Right atrium auricular region (tissue), 2 donors: ENCODE data around the gene TACO1. TPM values are rescaled to one million over a fixed set of nuclear protein-coding genes. Genes with fewer than 3 reads are reported as not detected.

Source experiments
- DNase-seq: peaks from one replicate; pipeline ENCODE4 v3.0.0-alpha.2; 2019; ENCODE audit warnings: low spot score
- H3K27ac ChIP-seq, 2 donors: fragments of 200-600 bp; sonication (generic); 1 replicate in 1 of 2; 2 replicates in 1 of 2; pipeline ENCODE4 v1.5.1; 2016 to 2019
- H3K27me3 ChIP-seq, 2 donors: fragments of 200-600 bp; sonication (generic); one replicate each; pipeline versions ENCODE4 v1.5.1 to v1.6.0; 2017 to 2019
- H3K36me3 ChIP-seq: fragments of 200-600 bp; sonication (generic); one replicate; pipeline ENCODE4 v1.5.1; 2016
- H3K4me1 ChIP-seq, 2 donors: fragments of 200-600 bp; sonication (generic); one replicate each; pipeline versions ENCODE4 v1.5.1 to v1.6.0; 2017 to 2019
- H3K4me3 ChIP-seq, 2 donors: fragments of 200-600 bp; sonication (generic); 1 replicate in 1 of 2; 2 replicates in 1 of 2; pipeline ENCODE4 v1.5.1; 2017 to 2019; ENCODE audit warnings: mild to moderate bottlenecking in 1 of 2, moderate library complexity in 1 of 2
- H3K9me3 ChIP-seq, 2 donors: fragments of 200-600 bp; sonication (generic); one replicate each; pipeline ENCODE4 v1.5.1; 2019
- CTCF ChIP-seq, 2 donors: fragments of 200-600 bp; sonication (generic); IDR thresholded peaks; one replicate each; pipeline ENCODE4 v1.5.1; 2019; ENCODE audit warnings: antibody characterized with exemption in 2 of 2
- total RNA-seq, 2 donors: library from RNA; depleted of rRNA; stranded (reverse); fragments of >200 nt; gene quantifications; one replicate each; pipeline ENCODE4 v1.1.0, GENCODE V29; 2016

Gene TACO1
- total RNA-seq, 2 donors from 2014 or later, result 18.2 to 27.7 TPM

GRCh38 chr17:63589646-63590045 is 11.0 kb upstream of the TACO1 start:
- Histone ChIP-seq H3K27ac (no peak overlapping the region), H3K4me3 (no peak overlapping the region), H3K36me3 (peaks cover 66% of the 10 kb centered on the region), H3K9me3 (no peaks in the 10 kb centered on the region), H3K27me3 (no peaks in the 10 kb centered on the region), H3K4me1 (no peaks in the 10 kb centered on the region)
- DNase-seq, result no peak
- TF ChIP-seq CTCF (IDR thresholded peaks at IDR 0.05), result no peak

GRCh38 chr17:63592797-63593196 is 7.9 kb upstream of the TACO1 start:
- Histone ChIP-seq H3K4me1 (no peaks in the 10 kb centered on the region), H3K27me3 (no peaks in the 10 kb centered on the region), H3K27ac (no peak overlapping the region), H3K9me3 (no peaks in the 10 kb centered on the region), H3K4me3 (no peak overlapping the region), H3K36me3 (peaks cover 39% of the 10 kb centered on the region)
- DNase-seq, result no peak
- no peak for TF ChIP-seq CTCF (IDR thresholded peaks at IDR 0.05)

- Histone ChIP-seq H3K27me3 (no peaks in the 10 kb centered on the region), H3K4me3 (no peak overlapping the region), H3K9me3 (no peaks in the 10 kb centered on the region), H3K27ac (no peak overlapping the region), H3K4me1 (peaks cover 0 to 3% of the 10 kb centered on the region in 2 donors), H3K36me3 (peaks cover 20% of the 10 kb centered on the region)
- no peak for DNase-seq
- TF ChIP-seq CTCF (IDR thresholded peaks at IDR 0.05), result no peak
Measured at GRCh38 chr17:63595132-63595531, 5.6 kb upstream of the TACO1 start.

- no peaks in the 10 kb centered on the region for H3K27me3 ChIP-seq
- H3K36me3 ChIP-seq, result peaks cover under 1% of the 10 kb centered on the region
- no peaks in the 10 kb centered on the region for H3K9me3 ChIP-seq
- peaks cover 0 to 16% of the 10 kb centered on the region in 2 donors for H3K4me1 ChIP-seq
- TF ChIP-seq CTCF (IDR thresholded peaks at IDR 0.05), result no peak
- H3K4me3 ChIP-seq, result no peak overlapping the region
- no peak overlapping the region for H3K27ac ChIP-seq
- DNase-seq, result no peak
Measured at GRCh38 chr17:63596856-63597586, 3.7 kb upstream of the TACO1 start.

GRCh38 chr17:63598281-63598680 is 2.4 kb upstream of the TACO1 start:
- no peaks in the 10 kb centered on the region for H3K9me3 ChIP-seq
- no peaks in the 10 kb centered on the region for H3K27me3 ChIP-seq
- peaks cover 0 to 16% of the 10 kb centered on the region in 2 donors for H3K4me1 ChIP-seq
- TF ChIP-seq CTCF (IDR thresholded peaks at IDR 0.05), result no peak
- no peak for DNase-seq
- H3K36me3 ChIP-seq, result no peaks in the 10 kb centered on the region
- H3K27ac ChIP-seq, result no peak overlapping the region
- no peak overlapping the region for H3K4me3 ChIP-seq
